T-helper 22 cell (primary cell): Measurements from ENCODE around the gene ANKRD11.
"Not testable (repeated sequence)": the region's sequence is repeated elsewhere in the genome, so short reads cannot be mapped to it uniquely, and the experiment has no call there.

ENCODE experiments used
- DNase-seq: peaks from one replicate; pipeline ENCODE4 v3.0.0-alpha.2; 2020; ENCODE audit warnings: low read depth

Gene ANKRD11

DNA sequence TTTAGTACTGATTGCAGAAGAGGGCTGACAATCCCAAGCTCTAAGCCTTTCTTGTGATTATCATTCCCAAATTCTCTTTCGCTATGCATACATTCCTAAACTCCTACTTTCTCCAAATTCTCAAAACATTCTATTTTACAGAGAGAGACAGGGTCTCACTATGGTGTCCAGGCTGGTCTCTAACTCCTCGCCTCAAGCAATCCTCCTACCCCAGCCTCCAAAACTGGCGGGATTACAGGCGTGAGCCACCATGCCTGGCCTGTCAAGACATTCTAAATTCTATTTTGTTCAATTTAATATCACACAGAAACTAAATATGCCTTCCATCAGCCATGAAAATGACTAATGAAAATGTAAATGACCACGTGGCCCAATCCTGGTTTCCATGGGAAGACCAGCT, 39.8 kb downstream of the ANKRD11 start:
- DNase-seq = no peak

DNA sequence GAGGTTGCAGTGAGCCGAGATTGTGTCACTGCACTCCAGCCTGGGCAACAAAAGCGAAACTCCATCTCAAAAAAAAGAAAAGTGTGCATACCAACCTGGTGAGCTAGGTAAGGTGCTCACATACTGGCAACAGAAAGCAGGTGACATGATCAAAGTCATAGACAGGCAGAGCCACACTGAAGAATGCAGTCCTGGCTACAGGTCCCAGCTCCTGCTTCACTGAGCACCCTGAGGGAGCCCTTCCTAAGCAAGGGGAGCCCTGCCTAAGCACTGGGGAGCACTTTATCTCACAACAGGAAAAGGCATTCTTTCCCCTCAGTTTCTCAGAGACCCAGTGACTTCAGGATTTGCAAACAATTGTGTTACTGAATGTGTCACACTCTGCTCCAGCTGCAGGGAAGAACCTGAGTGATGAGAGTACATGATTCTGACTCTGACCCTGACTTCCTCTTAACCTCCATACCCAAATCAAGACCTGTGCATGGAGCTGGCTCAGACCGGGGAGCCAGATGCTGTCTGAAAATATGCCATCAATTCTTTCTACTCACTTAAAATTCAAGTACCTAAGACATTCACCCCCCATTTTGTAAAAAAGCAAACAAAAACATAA, 40.5 kb downstream of the ANKRD11 start:
- no peak for DNase-seq

DNA sequence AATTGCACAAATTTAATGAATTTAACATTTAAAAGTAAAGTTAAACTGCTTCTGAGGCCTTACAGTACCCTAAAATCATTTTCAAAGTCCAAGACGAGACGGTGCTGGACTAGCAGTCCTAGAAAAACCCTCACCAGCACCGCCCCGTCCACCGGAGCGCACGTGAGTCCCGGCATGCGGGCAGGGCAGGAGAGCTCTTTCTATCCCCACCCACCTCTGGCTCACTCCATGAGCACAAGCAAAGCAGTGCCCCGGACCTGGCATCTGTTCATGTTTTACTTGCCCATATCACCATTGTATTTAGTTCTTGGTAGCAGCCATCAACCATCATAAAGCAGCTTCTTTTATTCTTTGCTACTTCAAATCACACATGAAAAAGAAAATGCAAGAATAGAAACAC, 41.7 kb downstream of the ANKRD11 start:
- DNase-seq = no peak

DNA sequence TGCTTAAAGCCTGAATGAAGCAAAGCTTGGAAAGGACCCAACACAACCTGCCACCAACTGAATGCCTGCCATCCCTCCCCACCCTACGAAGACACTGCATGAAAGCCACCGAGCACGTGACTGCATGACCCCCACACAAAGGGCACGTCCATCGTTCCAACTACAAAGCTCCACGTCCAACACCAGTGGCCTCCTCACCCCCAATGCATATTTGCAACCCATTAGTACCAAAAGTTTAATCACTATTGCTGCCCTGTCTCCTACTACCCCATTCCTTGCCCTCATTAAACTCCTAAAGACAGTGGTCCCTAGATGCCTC, 43.4 kb downstream of the ANKRD11 start:
- no peak for DNase-seq

DNA sequence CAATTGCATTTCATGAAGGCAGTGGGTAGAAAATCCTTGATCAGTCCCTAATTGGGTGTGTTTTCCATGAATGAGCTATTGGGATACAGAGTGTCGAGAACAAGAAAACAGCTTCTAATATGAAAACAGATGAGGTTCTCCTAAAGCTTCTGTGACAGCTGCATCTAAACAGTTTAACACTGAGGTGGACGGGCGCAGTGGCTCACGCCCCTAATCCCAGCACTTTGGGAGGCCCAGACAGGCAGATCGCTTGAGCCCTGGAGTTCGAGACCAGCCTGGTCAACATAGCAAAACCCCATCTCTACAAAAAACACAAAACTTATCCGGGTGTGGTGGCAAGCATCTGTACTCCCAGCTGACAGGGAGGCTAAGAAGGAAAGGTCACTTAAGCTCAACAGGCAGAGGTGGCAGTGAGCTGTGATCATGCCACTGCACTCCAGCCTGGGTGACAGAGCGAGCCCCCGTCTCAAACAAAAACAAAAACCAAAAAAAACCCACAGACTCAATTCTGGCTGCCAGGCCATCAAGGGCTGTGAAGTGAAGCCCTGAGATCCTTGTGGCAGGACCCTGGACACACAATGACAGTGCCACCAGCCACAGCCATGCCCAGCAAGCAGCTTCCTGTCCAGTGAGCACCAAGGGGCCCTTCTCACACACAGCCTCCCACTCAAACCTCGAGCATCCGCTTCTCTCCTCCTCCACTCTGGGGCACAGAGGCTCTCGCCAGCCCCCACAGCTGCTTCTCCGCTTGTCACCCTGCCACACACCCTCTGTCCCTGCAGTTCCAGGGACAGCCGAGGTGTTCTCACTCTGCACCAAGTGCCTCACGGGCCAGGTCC, 44.0 kb downstream of the ANKRD11 start:
- no peak for DNase-seq

DNA sequence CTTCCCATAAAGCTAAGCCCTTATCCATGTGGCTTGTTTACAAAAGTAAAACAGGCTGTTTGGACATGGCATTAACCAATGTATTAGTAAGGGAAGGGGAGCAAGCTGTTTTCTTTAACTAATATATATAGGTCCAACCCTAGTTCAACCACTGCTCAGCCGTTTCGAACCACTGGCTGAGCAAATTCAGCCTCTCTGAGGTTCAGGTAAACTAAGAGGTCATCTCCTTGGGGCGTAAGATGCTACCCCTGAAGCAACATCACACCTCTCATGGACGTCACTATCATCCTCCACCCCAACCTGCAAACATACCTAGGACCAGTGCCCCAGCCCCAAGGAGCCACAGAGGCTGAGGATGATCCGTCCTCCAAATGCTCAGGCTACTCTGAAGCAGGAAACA, 45.2 kb downstream of the ANKRD11 start:
- DNase-seq = no peak

DNA sequence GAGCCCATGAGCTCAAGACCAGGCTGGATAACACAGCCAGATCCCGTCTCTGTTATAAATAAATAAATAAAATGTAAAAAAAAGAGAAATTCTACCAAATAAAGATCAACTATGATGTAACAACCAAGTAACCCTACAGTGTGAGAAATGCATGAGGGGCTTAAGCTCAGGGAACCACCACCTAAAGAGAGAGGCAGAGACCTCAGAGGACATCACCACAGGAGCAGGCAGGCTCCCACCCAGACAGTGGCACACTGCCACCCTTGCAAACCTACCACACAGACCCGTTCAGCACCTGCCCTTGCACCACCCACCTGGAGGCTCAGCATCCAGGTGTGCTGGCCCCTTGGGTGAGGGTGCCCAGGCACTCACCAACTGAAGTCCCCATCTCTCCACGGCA, 45.6 kb downstream of the ANKRD11 start:
- no peak for DNase-seq

DNA sequence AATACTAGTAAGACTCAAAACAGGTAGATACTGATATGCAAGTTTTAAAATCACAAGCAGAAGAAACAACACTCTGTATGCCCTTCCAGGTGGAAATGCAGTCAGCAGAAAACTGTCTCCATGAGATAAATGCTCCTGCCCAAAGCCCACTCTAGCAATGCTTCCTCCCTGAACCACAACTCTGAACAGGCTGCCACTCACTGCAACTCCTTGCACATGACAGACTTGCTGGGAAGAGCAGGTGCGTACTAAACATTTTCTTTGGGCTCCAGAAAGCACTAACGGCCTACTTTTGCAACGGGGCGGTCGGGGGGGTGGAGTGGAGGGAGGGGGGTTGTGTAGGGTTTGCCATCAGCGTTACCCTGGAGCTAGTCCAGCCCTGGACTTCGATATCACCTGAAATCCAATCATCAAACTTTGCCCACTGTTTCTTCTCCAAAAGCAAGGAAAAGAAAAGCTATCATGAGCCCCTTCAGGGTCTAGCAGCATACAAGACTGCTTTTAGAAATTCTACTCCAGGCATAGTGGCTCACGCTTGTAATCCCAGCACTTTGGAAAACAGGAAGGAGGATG, 46.1 kb downstream of the ANKRD11 start:
- no peak for DNase-seq

DNA sequence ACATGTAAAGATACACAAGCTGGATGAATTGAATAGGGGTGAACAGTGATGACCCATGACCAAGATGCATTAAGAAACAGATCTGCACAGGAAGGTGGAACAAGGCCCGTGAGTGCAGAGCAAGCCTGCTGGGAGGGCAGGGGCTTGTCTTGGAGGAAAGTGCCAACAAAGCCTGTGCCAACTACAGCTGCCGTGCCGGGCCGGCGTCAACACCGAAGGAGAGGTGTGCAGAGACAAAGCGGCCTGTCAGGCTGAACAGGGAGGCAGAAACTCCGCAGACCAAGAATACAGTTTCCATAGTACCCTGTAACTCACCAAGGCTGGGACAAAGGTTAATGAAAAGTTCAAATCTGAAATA, 46.7 kb downstream of the ANKRD11 start:
- no peak for DNase-seq

DNA sequence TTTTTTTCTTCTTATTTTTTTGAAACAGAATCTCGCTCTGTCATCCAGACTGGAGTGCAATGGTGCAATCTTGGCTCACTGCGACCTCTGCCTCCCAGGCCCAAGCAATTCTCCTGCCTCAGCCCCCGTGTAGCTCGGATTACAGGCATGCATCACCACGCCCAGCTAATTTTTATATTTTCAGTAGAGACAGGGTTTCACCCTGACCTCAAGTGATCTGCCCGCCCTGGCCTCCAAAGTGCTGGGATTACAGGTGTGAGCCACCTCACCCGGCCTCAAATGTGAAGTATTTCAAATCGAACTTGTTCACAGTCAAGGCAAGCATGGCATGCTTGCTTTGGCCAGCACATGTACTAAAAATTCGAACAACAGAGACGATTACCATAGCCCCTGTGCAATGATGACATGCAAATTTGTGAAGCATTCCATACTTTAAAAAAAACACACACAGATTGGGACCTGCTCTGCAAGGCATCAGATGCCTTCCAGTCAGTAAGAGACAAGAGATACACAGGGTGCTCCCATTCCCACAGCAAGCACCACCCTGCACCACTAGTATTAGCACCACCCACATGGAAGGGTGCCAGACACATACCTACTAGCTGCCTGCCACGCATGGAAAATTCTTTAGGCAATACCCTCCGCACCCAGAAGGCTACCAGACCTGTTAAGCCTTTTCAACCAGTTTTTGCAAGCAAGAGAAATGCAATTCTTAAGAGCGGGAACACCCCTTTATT, 47.2 kb downstream of the ANKRD11 start:
- DNase-seq = no peak

DNA sequence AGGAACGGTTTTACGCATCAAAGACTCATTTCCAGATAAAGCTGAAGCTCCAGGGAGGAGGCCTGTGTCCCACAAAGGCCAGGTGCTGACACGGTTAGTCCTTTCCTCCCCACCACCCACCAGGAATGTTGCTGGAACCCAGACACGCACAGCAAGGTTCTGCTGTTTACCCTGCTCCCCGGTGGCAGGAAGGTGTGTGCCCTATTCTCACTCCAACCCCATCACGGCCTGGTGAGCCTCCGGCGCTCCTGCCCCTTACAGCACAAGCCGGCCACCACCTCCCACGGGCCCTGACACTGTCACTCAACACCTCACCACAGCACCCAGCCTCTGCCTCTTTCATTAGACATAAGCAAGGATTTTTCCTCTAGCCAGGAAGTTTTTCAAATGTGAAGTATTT, 47.8 kb downstream of the ANKRD11 start:
- no peak for DNase-seq

DNA sequence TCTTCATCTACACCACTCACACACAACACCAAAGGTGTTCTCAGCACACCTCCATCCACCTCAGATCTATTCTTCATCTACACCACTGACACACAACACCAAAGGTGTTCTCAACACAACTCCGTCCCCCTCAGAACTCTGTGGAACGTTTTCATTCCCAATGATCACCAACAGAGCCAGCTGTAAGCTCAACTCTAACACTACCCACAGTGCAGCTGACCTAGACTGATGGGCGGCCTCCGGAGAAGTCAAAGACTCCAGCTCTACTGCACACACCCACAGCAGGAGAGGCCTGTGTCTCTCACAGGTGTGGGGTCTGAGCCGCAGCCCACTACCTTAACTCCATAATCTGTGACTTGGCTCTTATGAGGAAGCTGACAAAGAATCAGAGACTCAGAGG, 50.7 kb downstream of the ANKRD11 start:
- DNase-seq = no peak

DNA sequence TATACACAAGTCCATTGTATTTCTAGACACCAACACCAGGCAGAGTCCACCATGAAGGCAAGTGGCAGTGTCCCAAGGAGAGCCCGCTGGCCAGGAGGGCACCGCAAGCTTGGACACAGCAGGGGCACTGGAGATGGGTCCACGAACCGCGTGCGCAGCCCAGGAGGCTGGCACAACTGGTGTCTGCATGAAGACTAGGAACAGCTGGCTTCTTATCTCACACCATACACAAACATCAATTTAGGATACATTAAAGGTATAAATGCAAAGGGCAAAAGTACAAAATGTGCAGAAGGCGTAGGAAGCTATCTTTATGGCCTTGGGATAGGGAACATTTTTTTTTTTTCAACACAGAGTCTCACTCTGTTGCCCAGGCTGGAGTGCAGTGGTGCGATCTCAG, 52.4 kb downstream of the ANKRD11 start:
- DNase-seq = no peak

DNA sequence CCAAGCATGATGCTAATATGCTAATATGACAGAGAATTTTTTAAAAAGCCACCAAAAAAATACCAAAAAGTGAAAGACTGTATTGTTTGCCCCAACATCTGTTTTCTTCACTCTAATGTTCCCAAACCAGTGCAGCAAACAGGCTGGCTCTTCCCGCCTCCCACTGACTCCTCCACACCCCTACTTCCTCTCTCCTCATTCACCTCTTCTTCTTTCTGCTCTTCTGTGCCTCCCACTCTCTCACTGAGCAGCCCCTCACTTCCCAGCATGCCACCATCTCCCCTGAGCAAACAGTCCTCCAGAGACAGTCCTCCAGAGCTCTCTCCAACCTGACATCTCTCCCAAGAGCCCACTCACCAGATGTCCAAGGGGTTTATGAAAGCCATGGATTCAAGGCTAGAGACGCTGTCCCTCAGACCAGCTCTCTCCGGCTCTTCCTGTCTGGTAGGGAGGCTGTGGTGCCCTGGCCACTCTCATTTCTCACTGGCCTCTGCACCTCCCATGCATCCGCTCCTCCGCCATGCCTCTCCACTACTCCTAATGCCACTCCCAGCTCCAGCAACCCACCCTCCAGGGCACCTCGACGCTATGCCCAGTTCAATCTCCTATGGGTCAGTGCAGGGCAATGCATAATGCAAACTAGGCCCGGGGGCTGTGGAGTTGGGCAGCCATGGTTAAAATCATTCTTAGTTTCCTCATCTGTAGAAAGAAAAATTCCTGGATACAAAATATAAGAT, 52.9 kb downstream of the ANKRD11 start:
- no peak for DNase-seq

DNA sequence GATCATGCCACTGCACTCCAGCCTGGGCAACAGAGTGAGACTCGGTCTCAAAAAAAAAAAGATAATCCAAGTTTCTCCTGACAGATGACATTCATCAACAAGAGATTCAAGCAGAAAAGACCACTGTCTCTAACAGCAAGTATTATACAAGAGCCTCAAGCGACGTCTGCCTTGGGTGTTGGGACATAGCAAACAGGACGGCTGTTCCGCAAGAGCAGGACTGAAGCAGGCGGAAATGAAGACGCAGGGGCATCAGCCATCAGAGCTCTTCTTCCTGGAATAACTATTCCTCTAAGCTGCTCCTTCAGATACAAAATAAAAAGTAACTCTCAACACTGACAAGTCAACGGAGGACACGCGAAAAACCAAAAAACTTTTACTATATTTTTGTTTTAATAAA, 54.0 kb downstream of the ANKRD11 start:
- DNase-seq = no peak

DNA sequence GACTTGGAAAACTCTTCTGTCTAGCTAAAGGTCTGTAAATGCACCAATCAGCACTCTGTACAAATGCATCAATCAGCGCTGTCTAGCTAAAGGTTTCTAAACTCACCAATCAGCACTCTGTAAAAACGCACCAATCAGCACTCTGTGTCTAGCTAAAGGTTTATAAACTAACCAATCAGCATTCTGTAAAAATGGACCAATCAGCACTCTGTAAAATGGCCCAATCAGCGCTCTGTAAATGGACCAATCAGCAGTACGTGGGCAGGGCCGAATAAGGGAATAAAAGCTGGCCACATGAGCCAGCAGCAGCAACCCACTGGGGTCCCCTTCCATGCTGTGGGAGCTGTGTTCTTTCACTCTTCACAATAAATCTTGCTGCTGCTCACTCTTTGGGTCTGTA, 55.3 kb downstream of the ANKRD11 start:
- not testable (repeated sequence) for DNase-seq

DNA sequence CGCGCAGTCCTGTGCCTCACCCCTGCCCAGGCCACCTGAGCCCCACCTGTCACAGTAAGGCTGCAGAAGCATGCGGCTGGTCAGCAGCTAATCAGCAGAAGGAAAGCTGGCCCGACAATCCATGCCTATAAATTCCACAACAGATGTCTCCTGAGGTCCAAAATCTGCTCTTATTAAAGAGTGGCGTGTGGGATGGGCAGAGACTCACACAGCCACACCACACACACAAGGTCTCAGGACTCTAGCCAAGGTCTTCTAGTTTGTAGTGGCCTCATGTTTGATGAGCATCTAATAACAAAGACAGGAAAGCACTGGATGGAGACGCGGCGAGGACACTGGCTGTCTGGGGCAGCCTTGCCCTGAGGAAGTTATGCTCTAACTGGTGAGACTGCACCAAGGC, 55.9 kb downstream of the ANKRD11 start:
- no peak for DNase-seq

DNA sequence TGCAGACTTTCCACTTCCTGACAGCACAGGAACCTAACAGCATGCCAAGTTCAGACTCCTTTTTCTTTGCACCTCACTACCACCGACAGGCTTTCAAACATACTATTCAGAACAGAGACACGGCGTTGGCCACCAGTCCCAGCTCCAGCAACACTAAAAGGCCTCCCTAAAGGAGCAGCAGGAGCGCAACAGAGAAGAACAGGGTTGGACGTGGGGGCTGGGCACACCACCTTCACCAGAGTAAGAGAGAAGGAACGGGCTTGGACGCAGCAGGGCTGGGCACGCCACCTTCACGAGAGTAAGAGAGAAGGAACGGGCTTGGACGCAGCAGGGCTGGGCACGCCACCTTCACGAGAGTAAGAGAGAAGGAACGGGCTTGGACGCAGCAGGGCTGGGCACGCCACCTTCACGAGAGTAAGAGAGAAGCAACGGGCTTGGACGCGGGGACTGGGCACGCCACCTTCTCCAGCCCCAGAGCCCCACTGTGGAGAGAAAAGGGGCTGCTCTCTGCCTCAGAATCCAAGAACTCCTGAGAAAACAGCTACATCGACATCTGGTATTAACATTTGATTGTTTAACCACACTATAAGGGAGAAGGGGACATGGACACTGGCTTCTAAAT, 56.9 kb downstream of the ANKRD11 start:
- DNase-seq = not testable (repeated sequence)

DNA sequence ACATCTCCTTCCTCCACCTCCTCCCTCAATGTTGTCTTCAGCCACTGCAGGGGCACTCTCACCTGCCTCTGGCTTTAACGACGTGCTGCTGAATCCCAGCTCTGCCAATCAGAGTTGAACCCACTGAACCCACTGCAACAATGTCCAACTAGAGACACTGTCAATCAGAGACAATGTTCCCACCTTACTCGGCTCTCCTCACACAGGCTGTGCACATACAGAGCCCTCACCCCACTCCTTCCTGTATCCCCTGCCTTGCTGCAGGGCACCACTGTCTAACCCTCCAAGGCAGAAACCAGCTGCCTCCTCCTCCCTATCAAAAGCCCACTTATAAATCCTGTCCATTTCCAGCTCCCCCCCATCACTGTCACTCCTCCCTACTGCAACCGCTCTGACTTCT, 58.7 kb downstream of the ANKRD11 start:
- no peak for DNase-seq

DNA sequence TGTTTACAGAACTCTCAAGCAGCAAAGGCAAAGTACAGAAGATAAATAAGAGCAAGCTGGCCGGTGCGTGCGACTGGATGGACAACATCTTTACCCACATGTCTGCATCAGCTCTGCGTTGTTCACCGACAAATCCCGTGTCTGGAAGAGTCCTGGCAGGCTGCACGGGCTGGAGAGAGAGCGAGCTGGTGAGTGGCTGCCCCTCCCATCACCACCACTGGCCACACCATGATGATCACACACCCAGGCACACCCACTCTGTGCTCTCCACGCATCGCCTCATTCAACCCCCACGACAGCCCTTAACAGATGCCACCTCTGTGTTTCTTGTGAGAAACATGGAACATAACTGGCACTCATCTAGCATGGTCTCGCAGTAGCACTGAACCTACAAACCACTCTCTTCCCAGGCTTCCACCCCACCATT, 59.2 kb downstream of the ANKRD11 start:
- no peak for DNase-seq

DNA sequence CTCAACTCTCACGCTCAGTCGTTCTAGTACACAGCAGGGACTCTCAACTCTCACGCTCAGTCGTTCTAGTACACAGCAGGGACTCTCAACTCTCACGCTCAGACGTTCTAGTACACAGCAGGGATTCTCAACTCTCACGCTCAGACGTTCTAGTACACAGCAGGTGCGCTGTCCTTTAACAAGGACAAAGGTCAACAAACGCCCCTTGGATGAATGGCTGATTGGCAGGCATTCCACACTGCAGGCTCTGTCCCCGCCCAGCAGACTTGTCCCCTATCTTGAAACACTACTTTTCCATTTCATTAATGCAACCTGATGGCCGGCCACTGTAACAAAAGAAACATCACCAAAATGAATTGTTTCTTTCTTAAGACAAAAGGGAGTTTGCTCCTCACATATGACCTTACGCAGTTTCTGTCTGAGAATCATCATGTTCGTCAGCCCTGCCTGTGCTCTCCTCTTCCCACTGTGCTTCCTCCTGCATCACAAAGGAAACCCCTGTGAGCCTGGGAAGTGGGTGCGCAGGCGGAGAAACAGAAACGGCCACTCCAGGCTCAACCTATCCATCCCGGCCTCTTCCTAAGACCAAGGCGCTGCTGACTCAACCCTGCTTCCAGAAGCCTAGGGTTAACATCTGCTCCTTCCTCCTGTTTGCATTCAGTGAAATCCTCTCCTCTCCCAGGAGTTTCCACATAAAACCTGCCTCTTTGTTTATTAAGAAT, 59.8 kb downstream of the ANKRD11 start:
- no peak for DNase-seq
